Mesendoderm (in vitro differentiated cells): Measurements from ENCODE around the gene PROC.

ENCODE experiments used
- DNase-seq: peaks from one replicate; pipeline ENCODE4 v3.0.0; 2013
- H2AK5ac ChIP-seq: 2 replicates; pipeline ENCODE4 v1.6.1; 2013; ENCODE audit warnings: low read length, inconsistent platforms
- H2BK120ac ChIP-seq: 2 replicates; pipeline ENCODE4 v1.6.1; 2013; ENCODE audit warnings: low read depth, mild to moderate bottlenecking, low read length, moderate library complexity, mixed read lengths
- H2BK15ac ChIP-seq: replicated peaks from 2 replicates; pipeline ENCODE4 v1.6.1; 2013; ENCODE audit warnings: low read depth, mild to moderate bottlenecking, moderate library complexity
- H2BK5ac ChIP-seq: 2 replicates; pipeline ENCODE4 v1.6.1; 2013; ENCODE audit warnings: low read length, inconsistent platforms
- H3K18ac ChIP-seq: 2 replicates; pipeline ENCODE4 v1.6.1; 2013; ENCODE audit warnings: mild to moderate bottlenecking, low read length, mixed read lengths
- H3K23ac ChIP-seq: one replicate; pipeline ENCODE4 v1.6.1; 2013; ENCODE audit warnings: low read length
- H3K27ac ChIP-seq: 2 replicates; pipeline ENCODE4 v1.5.1; 2013; ENCODE audit warnings: low read depth, mild to moderate bottlenecking, inconsistent platforms, low read length, moderate library complexity
- H3K27me3 ChIP-seq: 2 replicates; pipeline ENCODE4 v1.6.1; 2013; ENCODE audit warnings: low read length, control low read depth, mild to moderate bottlenecking, inconsistent platforms; ENCODE audit not compliant: insufficient read depth, poor library complexity
- H3K36me3 ChIP-seq: 2 replicates; pipeline ENCODE4 v1.6.1; 2013; ENCODE audit warnings: low read length, inconsistent platforms; ENCODE audit not compliant: control insufficient read depth, insufficient read depth
- H3K4ac ChIP-seq: one replicate; pipeline ENCODE4 v1.6.1; 2013; ENCODE audit warnings: low read depth, mild to moderate bottlenecking, low read length, moderate library complexity
- H3K4me1 ChIP-seq: 2 replicates; pipeline ENCODE4 v1.6.1; 2013; ENCODE audit warnings: low read depth, low read length, inconsistent platforms; ENCODE audit not compliant: control insufficient read depth
- H3K4me2 ChIP-seq: 2 replicates; pipeline ENCODE4 v1.6.1; 2013; ENCODE audit warnings: low read length
- H3K4me3 ChIP-seq: 2 replicates; pipeline ENCODE4 v1.5.1; 2013; ENCODE audit warnings: mild to moderate bottlenecking, low read length
- H3K56ac ChIP-seq: one replicate; pipeline ENCODE4 v1.6.1; 2013; ENCODE audit warnings: low read length
- H3K79me1 ChIP-seq: 2 replicates; pipeline ENCODE4 v1.6.1; 2013; ENCODE audit warnings: low read length, inconsistent platforms
- H3K79me2 ChIP-seq: 2 replicates; pipeline ENCODE4 v1.6.1; 2013; ENCODE audit warnings: mild to moderate bottlenecking, low read length; ENCODE audit not compliant: control insufficient read depth, insufficient read depth
- H3K9ac ChIP-seq: 2 replicates; pipeline ENCODE4 v1.6.1; 2013; ENCODE audit warnings: low read length, inconsistent platforms
- H4K5ac ChIP-seq: one replicate; pipeline ENCODE4 v1.6.1; 2013; ENCODE audit warnings: low read length
- H4K8ac ChIP-seq: one replicate; pipeline ENCODE4 v1.6.1; 2013; ENCODE audit warnings: low read depth, mild to moderate bottlenecking, control low read depth, low read length, moderate library complexity
- WGBS: extraction: QIAGEN DNeasy Blood & Tissue Kit; methylation state at CpG from one replicate; pipeline ENCODE4 v1.1.7; 2013; ENCODE audit warnings: low lambda C conversion rate, missing lambda C conversion rate; ENCODE audit not compliant: insufficient coverage; ENCODE audit errors: extremely low coverage; 5-methylcytosine and 5-hydroxymethylcytosine counted together

PROC gene

GRCh38 chr2:127453392-127454171 lies 35.4 kb downstream of the PROC start:
- no peaks in the 10 kb centered on the region for H3K36me3 ChIP-seq
- H3K79me2 ChIP-seq, result no peaks in the 10 kb centered on the region
- H3K56ac ChIP-seq, result no peak overlapping the region
- no peak overlapping the region for H2BK15ac ChIP-seq
- no peak overlapping the region for H3K27ac ChIP-seq
- H4K5ac ChIP-seq, result no peak overlapping the region
- H2AK5ac ChIP-seq, result no peak overlapping the region
- H3K4ac ChIP-seq, result no peak overlapping the region
- WGBS, result no CpG with 5 or more reads among the region's 8 CpGs
- no peak overlapping the region for H3K23ac ChIP-seq
- no peak overlapping the region for H3K4me3 ChIP-seq
- H3K79me1 ChIP-seq, result no peaks in the 10 kb centered on the region
- H2BK120ac ChIP-seq, result no peak overlapping the region
- no peak overlapping the region for H2BK5ac ChIP-seq
- H3K18ac ChIP-seq, result no peak overlapping the region
- peak; percentile 85 for DNase-seq
- H3K9ac ChIP-seq, result no peak overlapping the region
- H3K4me2 ChIP-seq, result no peak overlapping the region
- no peaks in the 10 kb centered on the region for H3K4me1 ChIP-seq
- no peak overlapping the region for H4K8ac ChIP-seq
- no peaks in the 10 kb centered on the region for H3K27me3 ChIP-seq

GRCh38 chr2:127454595-127455565 lies 36.7 kb downstream of the PROC start:
- Histone ChIP-seq H3K79me1 (no peaks in the 10 kb centered on the region), H3K27me3 (no peaks in the 10 kb centered on the region), H2BK120ac (no peak overlapping the region), H3K56ac (no peak overlapping the region), H3K4ac (no peak overlapping the region), H3K18ac (no peak overlapping the region), H2AK5ac (no peak overlapping the region), H3K36me3 (no peaks in the 10 kb centered on the region), H3K79me2 (no peaks in the 10 kb centered on the region), H3K4me2 (no peak overlapping the region), H2BK15ac (no peak overlapping the region), H3K23ac (no peak overlapping the region), H4K8ac (no peak overlapping the region), H2BK5ac (no peak overlapping the region), H4K5ac (no peak overlapping the region), H3K4me1 (no peaks in the 10 kb centered on the region), H3K4me3 (no peak overlapping the region), H3K27ac (no peak overlapping the region), H3K9ac (no peak overlapping the region)
- no peak for DNase-seq
- WGBS, result no CpG with 5 or more reads among the region's 19 CpGs

- Histone ChIP-seq H4K5ac (no peak overlapping the region), H3K27me3 (no peaks in the 10 kb centered on the region), H3K4me2 (no peak overlapping the region), H2BK15ac (no peak overlapping the region), H3K4me1 (no peaks in the 10 kb centered on the region), H3K4ac (no peak overlapping the region), H2BK5ac (no peak overlapping the region), H3K27ac (no peak overlapping the region), H3K36me3 (no peaks in the 10 kb centered on the region), H3K79me1 (no peaks in the 10 kb centered on the region), H3K18ac (no peak overlapping the region), H3K4me3 (no peak overlapping the region), H3K23ac (no peak overlapping the region), H3K56ac (no peak overlapping the region), H2BK120ac (no peak overlapping the region), H3K79me2 (no peaks in the 10 kb centered on the region), H2AK5ac (no peak overlapping the region), H3K9ac (no peak overlapping the region), H4K8ac (no peak overlapping the region)
- no CpG with 5 or more reads among the region's 13 CpGs for WGBS
- peak; percentile 82 for DNase-seq
These were observed 37.6 kb downstream of the PROC start for GRCh38 chr2:127455566-127456493.

GRCh38 chr2:127456960-127457359 lies 38.7 kb downstream of the PROC start:
- no peak overlapping the region for H3K4me2 ChIP-seq
- no peaks in the 10 kb centered on the region for H3K79me1 ChIP-seq
- no peaks in the 10 kb centered on the region for H3K27me3 ChIP-seq
- no peak overlapping the region for H3K4ac ChIP-seq
- H2AK5ac ChIP-seq, result no peak overlapping the region
- no peaks in the 10 kb centered on the region for H3K36me3 ChIP-seq
- H2BK5ac ChIP-seq, result no peak overlapping the region
- H3K23ac ChIP-seq, result no peak overlapping the region
- no peak overlapping the region for H3K9ac ChIP-seq
- no peak overlapping the region for H2BK15ac ChIP-seq
- no peak overlapping the region for H2BK120ac ChIP-seq
- H3K79me2 ChIP-seq, result no peaks in the 10 kb centered on the region
- no peak overlapping the region for H3K4me3 ChIP-seq
- H3K56ac ChIP-seq, result no peak overlapping the region
- H4K5ac ChIP-seq, result no peak overlapping the region
- H3K18ac ChIP-seq, result no peak overlapping the region
- H3K27ac ChIP-seq, result no peak overlapping the region
- no CpG with 5 or more reads among the region's 12 CpGs for WGBS
- no peak for DNase-seq
- H3K4me1 ChIP-seq, result no peaks in the 10 kb centered on the region
- H4K8ac ChIP-seq, result no peak overlapping the region

- no peak overlapping the region for H3K18ac ChIP-seq
- H3K27me3 ChIP-seq, result no peaks in the 10 kb centered on the region
- H3K27ac ChIP-seq, result no peak overlapping the region
- no peak overlapping the region for H3K9ac ChIP-seq
- H4K8ac ChIP-seq, result no peak overlapping the region
- H3K23ac ChIP-seq, result no peak overlapping the region
- H3K36me3 ChIP-seq, result no peaks in the 10 kb centered on the region
- DNase-seq, result no peak
- H3K79me2 ChIP-seq, result no peaks in the 10 kb centered on the region
- no peak overlapping the region for H2BK5ac ChIP-seq
- H4K5ac ChIP-seq, result no peak overlapping the region
- no peak overlapping the region for H2AK5ac ChIP-seq
- WGBS, result no CpG with 5 or more reads among the region's 3 CpGs
- peaks cover 3% of the 10 kb centered on the region for H3K4me1 ChIP-seq
- H3K4me3 ChIP-seq, result no peak overlapping the region
- no peak overlapping the region for H2BK120ac ChIP-seq
- H3K56ac ChIP-seq, result no peak overlapping the region
- no peaks in the 10 kb centered on the region for H3K79me1 ChIP-seq
- H3K4ac ChIP-seq, result no peak overlapping the region
- H2BK15ac ChIP-seq, result no peak overlapping the region
- H3K4me2 ChIP-seq, result no peak overlapping the region
These were observed 44.2 kb downstream of the PROC start for GRCh38 chr2:127462461-127462860.
